ENCODE data around the gene RNF38.

The RNF38 gene

DNA sequence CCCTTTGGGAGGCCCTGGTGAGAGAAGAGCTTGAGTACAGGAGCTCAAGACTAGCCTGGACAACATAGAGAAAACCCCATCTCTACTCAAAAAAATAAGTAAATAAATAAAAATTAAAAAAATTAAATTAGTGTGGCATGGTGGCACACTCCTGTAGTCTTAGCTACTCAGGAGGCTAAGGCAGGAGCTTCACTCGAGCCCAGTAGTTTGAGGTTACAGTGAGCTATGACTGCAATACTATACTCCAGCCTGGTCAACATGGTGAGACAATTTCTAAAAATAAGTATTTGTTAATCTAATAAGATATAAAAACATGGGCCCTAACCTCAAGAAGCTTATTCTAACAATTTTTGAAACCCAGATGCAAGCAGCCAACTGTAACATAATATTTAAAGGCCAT lies 7.6 kb downstream of the RNF38 start:
- TF ChIP-seq YY1 (IDR thresholded peaks at IDR 0.05; ENCODE audit: low read depth) (no peak), RAD21 (IDR thresholded peaks at IDR 0.05; ENCODE audit: low read depth) (no peak), NFIC (IDR thresholded peaks at IDR 0.05) (no peak)

- no peak for TF ChIP-seq ZBTB7A (IDR thresholded peaks at IDR 0.05; ENCODE audit: low read depth)
- TF ChIP-seq TEAD4 (IDR thresholded peaks at IDR 0.05): no peak
- no peak for TF ChIP-seq FOXM1 (IDR thresholded peaks at IDR 0.05; ENCODE audit: borderline replicate concordance, low read depth)
- TF ChIP-seq CREB1 (IDR thresholded peaks at IDR 0.05; ENCODE audit: low read depth): no peak
- no peak for TF ChIP-seq YY1 (IDR thresholded peaks at IDR 0.05; ENCODE audit: low read depth)
- TF ChIP-seq RAD21 (IDR thresholded peaks at IDR 0.05; ENCODE audit: low read depth): no peak
- no peak for TF ChIP-seq EGR1 (IDR thresholded peaks at IDR 0.05)
- no peak for TF ChIP-seq TAF1 (IDR thresholded peaks at IDR 0.05; ENCODE audit: low read depth)
- TF ChIP-seq REST (IDR thresholded peaks at IDR 0.05; ENCODE audit: low read depth): no peak
- TF ChIP-seq TCF12 (IDR thresholded peaks at IDR 0.05; ENCODE audit: low read depth): no peak
- TF ChIP-seq MAX (IDR thresholded peaks at IDR 0.05): no peak
- TF ChIP-seq NFIC (IDR thresholded peaks at IDR 0.05): no peak
- TF ChIP-seq EP300 (IDR thresholded peaks at IDR 0.05; ENCODE audit: borderline replicate concordance): no peak
- no peak for TF ChIP-seq USF1 (IDR thresholded peaks at IDR 0.05)
- TF ChIP-seq CEBPB (IDR thresholded peaks at IDR 0.05): no peak
Observed at GRCh38 chr9:36389590-36389989, 10.5 kb downstream of the RNF38 start.

DNA sequence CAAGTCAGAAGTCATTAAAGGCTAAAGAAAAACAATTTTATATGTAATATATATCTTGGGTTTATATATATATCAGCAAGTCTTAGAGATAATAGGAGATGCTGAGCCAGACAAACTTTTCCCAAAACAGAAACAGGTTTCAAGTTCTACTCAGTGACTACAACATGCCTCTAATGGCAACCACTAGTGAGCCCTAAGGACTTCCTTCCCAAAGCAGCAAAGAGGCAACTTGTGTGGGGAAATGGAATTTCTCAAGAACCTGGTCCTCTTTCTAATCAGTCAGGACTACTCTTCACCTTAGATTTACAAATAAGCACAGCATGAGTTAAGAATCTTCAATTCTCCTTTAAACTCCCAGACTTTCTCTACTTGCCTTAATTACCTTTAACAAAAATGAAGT lies 17.6 kb downstream of the RNF38 start:
- no peak for TF ChIP-seq EGR1 (IDR thresholded peaks at IDR 0.05)
- no peak for TF ChIP-seq FOXM1 (IDR thresholded peaks at IDR 0.05; ENCODE audit: borderline replicate concordance, low read depth)
- TF ChIP-seq EP300 (IDR thresholded peaks at IDR 0.05; ENCODE audit: borderline replicate concordance): no peak
- no peak for TF ChIP-seq TEAD4 (IDR thresholded peaks at IDR 0.05)
- no peak for TF ChIP-seq USF1 (IDR thresholded peaks at IDR 0.05)
- no peak for TF ChIP-seq TAF1 (IDR thresholded peaks at IDR 0.05; ENCODE audit: low read depth)
- TF ChIP-seq REST (IDR thresholded peaks at IDR 0.05; ENCODE audit: low read depth): no peak
- no peak for TF ChIP-seq MAX (IDR thresholded peaks at IDR 0.05)
- TF ChIP-seq TCF12 (IDR thresholded peaks at IDR 0.05; ENCODE audit: low read depth): no peak
- TF ChIP-seq ZBTB7A (IDR thresholded peaks at IDR 0.05; ENCODE audit: low read depth): no peak
- no peak for TF ChIP-seq NFIC (IDR thresholded peaks at IDR 0.05)
- TF ChIP-seq YY1 (IDR thresholded peaks at IDR 0.05; ENCODE audit: low read depth): no peak
- TF ChIP-seq CREB1 (IDR thresholded peaks at IDR 0.05; ENCODE audit: low read depth): no peak
- TF ChIP-seq RAD21 (IDR thresholded peaks at IDR 0.05; ENCODE audit: low read depth): no peak

DNA sequence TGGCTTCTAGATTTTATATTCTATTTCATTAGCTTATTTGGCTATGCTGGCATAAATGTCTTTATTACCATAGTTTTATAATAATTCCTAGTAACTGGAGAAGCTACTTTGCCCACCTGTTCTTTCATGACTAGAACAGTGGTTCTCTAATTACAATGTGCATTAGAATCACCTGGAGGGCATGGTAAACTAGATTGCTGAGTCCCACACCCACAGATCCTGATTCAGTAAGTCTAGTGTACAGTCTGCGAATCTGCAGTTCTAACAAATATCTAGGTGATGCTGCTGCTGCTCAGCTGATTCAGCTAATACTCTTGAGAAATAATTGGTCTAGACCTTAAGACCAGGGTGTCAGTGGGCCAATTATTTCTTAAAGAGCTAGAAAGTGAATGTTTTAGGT lies 35.5 kb downstream of the RNF38 start:
- TF ChIP-seq MAX (IDR thresholded peaks at IDR 0.05): no peak

DNA sequence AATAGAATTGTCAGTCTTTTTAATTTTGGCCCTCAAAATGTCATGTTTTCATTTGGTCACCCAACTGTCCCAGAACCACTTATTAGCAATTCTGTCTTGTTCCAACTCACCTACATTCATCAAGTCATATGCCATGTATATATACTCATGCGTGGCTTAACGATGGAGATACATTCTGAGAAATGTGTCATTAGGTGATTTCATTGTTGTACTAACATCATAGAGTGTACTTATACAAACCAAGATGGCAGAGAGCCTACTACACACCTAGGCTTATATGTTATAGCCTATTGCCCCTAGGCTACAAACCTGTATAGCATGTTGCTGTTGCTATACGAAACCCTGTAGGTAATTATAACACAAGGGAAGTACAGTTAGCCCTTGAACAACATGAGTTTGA lies 36.6 kb downstream of the RNF38 start:
- no peak for TF ChIP-seq EGR1 (IDR thresholded peaks at IDR 0.05)
- TF ChIP-seq TCF12 (IDR thresholded peaks at IDR 0.05; ENCODE audit: low read depth): no peak
- TF ChIP-seq CREB1 (IDR thresholded peaks at IDR 0.05; ENCODE audit: low read depth): no peak
- no peak for TF ChIP-seq YY1 (IDR thresholded peaks at IDR 0.05; ENCODE audit: low read depth)

GRCh38 chr9:36358486-36358885 lies 41.6 kb downstream of the RNF38 start:
- TF ChIP-seq TAF1 (IDR thresholded peaks at IDR 0.05; ENCODE audit: low read depth): no peak

GRCh38 chr9:36357639-36358038 lies 42.4 kb downstream of the RNF38 start:
- TF ChIP-seq ZBTB7A (IDR thresholded peaks at IDR 0.05; ENCODE audit: low read depth) (no peak), TCF12 (IDR thresholded peaks at IDR 0.05; ENCODE audit: low read depth) (no peak), FOXM1 (IDR thresholded peaks at IDR 0.05; ENCODE audit: borderline replicate concordance, low read depth) (no peak), NFIC (IDR thresholded peaks at IDR 0.05) (no peak), REST (IDR thresholded peaks at IDR 0.05; ENCODE audit: low read depth) (no peak), CREB1 (IDR thresholded peaks at IDR 0.05; ENCODE audit: low read depth) (no peak), EGR1 (IDR thresholded peaks at IDR 0.05) (no peak), YY1 (IDR thresholded peaks at IDR 0.05; ENCODE audit: low read depth) (no peak), USF1 (IDR thresholded peaks at IDR 0.05) (no peak), EP300 (IDR thresholded peaks at IDR 0.05; ENCODE audit: borderline replicate concordance) (no peak), MAX (IDR thresholded peaks at IDR 0.05) (no peak), TAF1 (IDR thresholded peaks at IDR 0.05; ENCODE audit: low read depth) (no peak), CEBPB (IDR thresholded peaks at IDR 0.05) (no peak), TEAD4 (IDR thresholded peaks at IDR 0.05) (no peak), RAD21 (IDR thresholded peaks at IDR 0.05; ENCODE audit: low read depth) (no peak)
